Progenitor cell of endocrine pancreas (in vitro differentiated cells): ENCODE measurements around the gene TMED5. TPM values are rescaled to one million over a fixed set of nuclear protein-coding genes. Genes with fewer than 3 reads are reported as not detected.

Source experiments
- DNase-seq: peaks from one replicate; pipeline ENCODE4 v3.0.0; 2021; ENCODE audit warnings: low spot score; ENCODE audit not compliant: unreplicated experiment
- H3K27ac Mint-ChIP-seq: 2 replicates; pipeline ENCODE4 v1.8.0; 2021; ENCODE audit warnings: mild to moderate bottlenecking, moderate library complexity, mixed read lengths
- H3K27me3 Mint-ChIP-seq: 2 replicates; pipeline ENCODE4 v1.8.0; 2021; ENCODE audit warnings: mixed read lengths
- H3K36me3 Mint-ChIP-seq: 2 replicates; pipeline ENCODE4 v1.8.0; 2022; ENCODE audit warnings: mixed read lengths; ENCODE audit not compliant: insufficient read depth
- H3K4me1 Mint-ChIP-seq: 2 replicates; pipeline ENCODE4 v1.8.0; 2021; ENCODE audit warnings: low read depth, mixed read lengths
- H3K4me3 Mint-ChIP-seq: 2 replicates; pipeline ENCODE4 v1.8.0; 2021; ENCODE audit warnings: low read depth, mild to moderate bottlenecking, moderate library complexity, mixed read lengths
- H3K9me3 Mint-ChIP-seq: 2 replicates; pipeline ENCODE4 v1.8.0; 2021; ENCODE audit warnings: low read depth, mixed read lengths
- CTCF ChIP-seq: fragments of 200-600 bp; sonication (generic); IDR thresholded peaks from one replicate; pipeline ENCODE4 v1.5.0; 2021; ENCODE audit warnings: antibody characterized with exemption, mild to moderate bottlenecking; ENCODE audit not compliant: unreplicated experiment
- total RNA-seq: library from RNA; stranded (reverse); gene quantifications from 2 replicates; pipeline ENCODE4 v1.2.1, GENCODE V29; 2021

Gene TMED5
- total RNA-seq, 1 donor from 2014 or later: 35.4 TPM

DNA sequence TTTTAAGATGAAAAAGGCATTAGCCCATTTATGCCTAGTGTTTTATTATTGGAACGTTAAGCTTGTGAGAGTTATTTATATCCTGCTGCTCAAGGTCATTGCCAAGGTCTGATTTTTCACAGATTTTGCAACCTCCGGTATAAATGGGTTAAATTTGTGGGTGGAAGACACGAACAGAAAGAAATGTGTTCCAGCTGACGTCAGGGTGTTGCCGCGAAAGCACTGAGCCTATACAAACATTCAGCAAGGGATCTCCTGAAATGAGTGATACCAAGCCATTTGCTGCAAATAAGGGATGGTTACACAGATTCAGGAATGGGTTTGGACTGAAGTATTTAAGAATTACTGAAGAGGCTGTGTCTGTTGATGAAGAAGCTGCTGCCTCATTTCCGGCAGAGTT, 32.2 kb downstream of the TMED5 start:
- Mint-ChIP-seq H3K36me3 (peaks cover 11% of the 10 kb centered on the region), H3K27ac (no peak overlapping the region), H3K4me1 (no peaks in the 10 kb centered on the region), H3K27me3 (no peaks in the 10 kb centered on the region), H3K9me3 (no peaks in the 10 kb centered on the region), H3K4me3 (no peak overlapping the region)
- no peak for DNase-seq
- TF ChIP-seq CTCF: no peak

DNA sequence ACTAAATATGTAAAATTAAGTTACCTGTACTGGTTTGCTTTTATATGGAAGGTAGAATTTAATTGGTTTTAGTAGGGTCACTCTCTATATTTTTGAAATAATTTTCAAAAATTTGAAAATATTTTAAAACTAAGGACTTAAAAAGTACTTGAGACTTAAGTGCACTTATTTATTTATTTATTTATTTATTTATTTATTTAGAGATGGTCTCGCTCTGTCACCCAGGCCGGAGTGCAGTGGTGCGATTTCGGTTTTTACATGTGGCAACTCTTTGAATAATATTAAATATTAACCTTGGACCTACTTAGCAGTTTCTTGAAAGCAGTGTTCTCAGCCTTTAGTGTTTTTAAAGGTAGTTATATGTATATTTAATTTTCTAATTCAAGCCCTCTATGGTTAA, 36.4 kb downstream of the TMED5 start:
- Mint-ChIP-seq H3K9me3 (no peaks in the 10 kb centered on the region), H3K4me3 (no peak overlapping the region), H3K27me3 (no peaks in the 10 kb centered on the region), H3K27ac (no peak overlapping the region), H3K36me3 (peaks cover 15% of the 10 kb centered on the region), H3K4me1 (no peaks in the 10 kb centered on the region)
- no peak for DNase-seq
- TF ChIP-seq CTCF: no peak

- no peaks in the 10 kb centered on the region for H3K9me3 Mint-ChIP-seq
- no peaks in the 10 kb centered on the region for H3K4me1 Mint-ChIP-seq
- no peaks in the 10 kb centered on the region for H3K27me3 Mint-ChIP-seq
- no peak for TF ChIP-seq CTCF
- H3K27ac Mint-ChIP-seq: no peak overlapping the region
- H3K36me3 Mint-ChIP-seq: peaks cover 17% of the 10 kb centered on the region
- DNase-seq: no peak
- no peak overlapping the region for H3K4me3 Mint-ChIP-seq
Measured at GRCh38 chr1:93143136-93143535, 37.1 kb downstream of the TMED5 start.

GRCh38 chr1:93142161-93142560, 38.1 kb downstream of the TMED5 start:
- H3K9me3 Mint-ChIP-seq: no peaks in the 10 kb centered on the region
- H3K4me3 Mint-ChIP-seq: no peak overlapping the region
- H3K27me3 Mint-ChIP-seq: no peaks in the 10 kb centered on the region
- no peak overlapping the region for H3K27ac Mint-ChIP-seq
- TF ChIP-seq CTCF: no peak
- H3K4me1 Mint-ChIP-seq: no peaks in the 10 kb centered on the region
- DNase-seq: no peak
- H3K36me3 Mint-ChIP-seq: peaks cover 20% of the 10 kb centered on the region

- no peak for TF ChIP-seq CTCF
- Mint-ChIP-seq H3K36me3 (peaks cover 34% of the 10 kb centered on the region), H3K4me3 (no peak overlapping the region), H3K27ac (no peak overlapping the region), H3K27me3 (no peaks in the 10 kb centered on the region), H3K4me1 (no peaks in the 10 kb centered on the region), H3K9me3 (no peaks in the 10 kb centered on the region)
- DNase-seq: no peak
Measured at GRCh38 chr1:93140106-93140505, 40.1 kb downstream of the TMED5 start.
